Mesothelial cell of epicardium (in vitro differentiated cells): ENCODE data around the gene WDR7. TPM values are rescaled to one million over a fixed set of nuclear protein-coding genes. Genes with fewer than 3 reads are reported as not detected.

Experiments
- DNase-seq, 2 experiments: peaks; one replicate each; pipeline ENCODE4 v3.0.0; 2021; ENCODE audit warnings: low spot score in 2 of 2; ENCODE audit not compliant: unreplicated experiment in 2 of 2
- H3K27ac Mint-ChIP-seq: 2 replicates; pipeline ENCODE4 v1.8.0; 2021; ENCODE audit warnings: mixed read lengths
- H3K27me3 Mint-ChIP-seq: 2 replicates; pipeline ENCODE4 v1.8.0; 2021; ENCODE audit warnings: low read depth, mixed read lengths
- H3K36me3 Mint-ChIP-seq: 2 replicates; pipeline ENCODE4 v1.8.0; 2021; ENCODE audit warnings: mixed read lengths
- H3K4me1 Mint-ChIP-seq: 2 replicates; pipeline ENCODE4 v1.8.0; 2021; ENCODE audit warnings: mixed read lengths
- H3K4me3 Mint-ChIP-seq: 2 replicates; pipeline ENCODE4 v1.8.0; 2021; ENCODE audit warnings: mild to moderate bottlenecking, moderate library complexity, mixed read lengths
- H3K9me3 Mint-ChIP-seq: 2 replicates; pipeline ENCODE4 v1.8.0; 2021; ENCODE audit warnings: mixed read lengths
- total RNA-seq: library from RNA; stranded (reverse); gene quantifications from 3 replicates; pipeline ENCODE4 v1.2.1, GENCODE V29; 2021
- TF ChIP-seq, protein P1 (sequence below): fragments of 200-600 bp; sonication (generic); IDR thresholded peaks from one replicate; pipeline ENCODE4 v1.5.0; 2021; ENCODE audit warnings: antibody characterized with exemption; ENCODE audit not compliant: unreplicated experiment

WDR7 gene
- total RNA-seq, 1 donor from 2014 or later, result 28.0 TPM

DNA sequence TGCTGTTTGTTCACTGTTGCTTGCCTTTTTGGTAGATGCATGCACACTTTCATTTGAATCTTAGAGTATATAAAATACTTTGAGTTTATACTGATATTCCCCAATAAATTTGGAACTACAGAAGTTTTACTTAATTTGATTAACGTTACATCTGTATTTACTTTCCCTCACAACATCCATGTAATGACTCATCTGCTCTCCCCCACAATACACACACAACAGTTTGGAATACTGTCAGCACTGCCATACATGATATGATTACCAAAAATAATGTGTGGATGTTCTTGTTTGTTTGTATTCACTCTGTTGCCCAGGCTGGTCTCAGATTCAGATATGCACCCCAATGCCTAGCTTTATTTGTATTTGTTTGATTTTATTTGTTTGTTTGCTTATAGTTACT, 144.2 kb downstream of the WDR7 start:
- Mint-ChIP-seq H3K4me3 (no peak overlapping the region), H3K9me3 (no peaks in the 10 kb centered on the region), H3K27ac (no peak overlapping the region), H3K36me3 (no peaks in the 10 kb centered on the region), H3K4me1 (no peaks in the 10 kb centered on the region), H3K27me3 (no peaks in the 10 kb centered on the region)
- TF ChIP-seq, protein P1, sequence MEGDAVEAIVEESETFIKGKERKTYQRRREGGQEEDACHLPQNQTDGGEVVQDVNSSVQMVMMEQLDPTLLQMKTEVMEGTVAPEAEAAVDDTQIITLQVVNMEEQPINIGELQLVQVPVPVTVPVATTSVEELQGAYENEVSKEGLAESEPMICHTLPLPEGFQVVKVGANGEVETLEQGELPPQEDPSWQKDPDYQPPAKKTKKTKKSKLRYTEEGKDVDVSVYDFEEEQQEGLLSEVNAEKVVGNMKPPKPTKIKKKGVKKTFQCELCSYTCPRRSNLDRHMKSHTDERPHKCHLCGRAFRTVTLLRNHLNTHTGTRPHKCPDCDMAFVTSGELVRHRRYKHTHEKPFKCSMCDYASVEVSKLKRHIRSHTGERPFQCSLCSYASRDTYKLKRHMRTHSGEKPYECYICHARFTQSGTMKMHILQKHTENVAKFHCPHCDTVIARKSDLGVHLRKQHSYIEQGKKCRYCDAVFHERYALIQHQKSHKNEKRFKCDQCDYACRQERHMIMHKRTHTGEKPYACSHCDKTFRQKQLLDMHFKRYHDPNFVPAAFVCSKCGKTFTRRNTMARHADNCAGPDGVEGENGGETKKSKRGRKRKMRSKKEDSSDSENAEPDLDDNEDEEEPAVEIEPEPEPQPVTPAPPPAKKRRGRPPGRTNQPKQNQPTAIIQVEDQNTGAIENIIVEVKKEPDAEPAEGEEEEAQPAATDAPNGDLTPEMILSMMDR, result no peak
- DNase-seq, result no peak

DNA sequence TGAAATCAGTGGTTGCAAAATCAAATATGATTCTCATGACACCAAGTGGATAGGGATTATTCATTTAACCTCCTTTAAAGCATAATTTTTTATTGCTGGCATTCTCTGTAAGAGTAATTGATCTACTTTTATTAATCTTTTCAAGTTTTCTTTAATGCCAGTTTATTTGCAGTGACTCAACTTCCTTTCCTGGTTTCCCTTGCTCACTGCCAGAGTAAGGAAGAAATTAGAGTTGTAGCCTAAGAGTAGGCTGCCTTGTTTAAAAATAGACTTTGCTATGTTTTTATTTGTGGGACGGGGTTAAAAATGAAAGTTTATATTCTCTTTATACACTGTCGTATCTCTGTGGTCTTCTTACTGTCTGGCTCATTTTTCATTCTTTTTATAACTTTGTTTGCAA, 148.6 kb downstream of the WDR7 start:
- no peaks in the 10 kb centered on the region for H3K4me1 Mint-ChIP-seq
- H3K4me3 Mint-ChIP-seq, result no peak overlapping the region
- TF ChIP-seq, protein P1, result no peak
- no peak for DNase-seq
- H3K9me3 Mint-ChIP-seq, result peaks cover 4% of the 10 kb centered on the region
- H3K27me3 Mint-ChIP-seq, result no peaks in the 10 kb centered on the region
- H3K27ac Mint-ChIP-seq, result no peak overlapping the region
- no peaks in the 10 kb centered on the region for H3K36me3 Mint-ChIP-seq

DNA sequence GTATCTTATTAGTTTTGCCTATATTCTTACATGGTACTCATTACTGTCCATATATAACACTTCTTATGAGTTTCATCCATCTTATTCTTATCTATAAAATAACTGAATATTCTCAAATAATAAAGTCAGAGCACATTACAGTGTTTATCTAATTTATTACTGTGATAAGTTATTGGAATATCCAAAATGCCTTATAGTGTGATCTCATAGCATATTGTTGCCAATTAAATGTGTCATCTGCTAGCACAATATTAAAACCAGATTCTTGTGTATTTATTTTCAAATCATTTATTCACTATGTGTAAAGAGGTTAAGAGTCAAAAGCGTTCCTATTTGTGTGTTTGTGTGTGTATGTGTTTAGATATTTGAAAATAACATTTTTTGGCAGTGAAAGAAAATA, 151.9 kb downstream of the WDR7 start:
- H3K27ac Mint-ChIP-seq, result no peak overlapping the region
- H3K4me1 Mint-ChIP-seq, result no peaks in the 10 kb centered on the region
- H3K27me3 Mint-ChIP-seq, result no peaks in the 10 kb centered on the region
- no peaks in the 10 kb centered on the region for H3K36me3 Mint-ChIP-seq
- H3K4me3 Mint-ChIP-seq, result no peak overlapping the region
- no peak for DNase-seq
- TF ChIP-seq, protein P1, result no peak
- H3K9me3 Mint-ChIP-seq, result peaks cover 4% of the 10 kb centered on the region

DNA sequence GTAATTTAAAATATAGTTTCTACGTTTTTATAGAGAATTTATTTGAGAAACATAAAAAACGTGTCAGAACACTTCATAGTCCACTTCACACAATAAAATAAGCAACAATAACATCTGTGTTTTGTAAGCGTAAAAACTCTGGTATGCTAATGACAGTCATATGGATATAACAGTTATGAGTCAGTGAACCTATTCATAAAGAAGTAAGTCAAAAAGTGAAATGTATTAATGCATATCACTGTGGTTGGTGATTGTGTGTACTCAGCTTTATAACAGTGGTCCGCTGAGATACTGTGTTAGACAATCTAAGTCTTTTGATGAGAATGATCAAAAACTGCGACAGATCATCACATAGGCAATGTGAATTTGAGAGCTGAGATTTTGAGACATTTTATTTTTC, 153.2 kb downstream of the WDR7 start:
- no peak overlapping the region for H3K4me3 Mint-ChIP-seq
- DNase-seq, result no peak
- no peak overlapping the region for H3K27ac Mint-ChIP-seq
- H3K36me3 Mint-ChIP-seq, result no peaks in the 10 kb centered on the region
- TF ChIP-seq, protein P1, result no peak
- no peaks in the 10 kb centered on the region for H3K4me1 Mint-ChIP-seq
- peaks cover 4% of the 10 kb centered on the region for H3K9me3 Mint-ChIP-seq
- no peaks in the 10 kb centered on the region for H3K27me3 Mint-ChIP-seq

DNA sequence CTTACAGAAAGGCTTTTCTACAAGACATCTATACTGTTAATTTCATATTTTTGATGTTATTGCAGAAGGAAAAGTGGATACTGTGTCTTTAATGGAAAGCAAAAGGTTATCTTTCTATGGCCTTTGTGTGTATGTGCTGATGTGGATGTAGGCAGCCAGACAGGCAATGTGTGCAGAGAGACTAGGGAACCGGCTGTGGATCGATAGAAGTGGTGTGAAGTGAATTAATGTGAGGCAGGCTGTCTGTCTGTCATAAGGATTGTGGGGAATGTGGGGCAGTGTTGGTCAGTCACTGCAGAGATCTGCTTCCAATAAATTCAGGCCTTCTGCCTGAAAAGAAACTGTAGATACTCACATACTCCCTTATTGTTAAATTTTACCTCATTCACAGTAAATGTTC, 156.7 kb downstream of the WDR7 start:
- no peaks in the 10 kb centered on the region for H3K9me3 Mint-ChIP-seq
- H3K36me3 Mint-ChIP-seq, result no peaks in the 10 kb centered on the region
- H3K27me3 Mint-ChIP-seq, result no peaks in the 10 kb centered on the region
- TF ChIP-seq, protein P1, result no peak
- H3K27ac Mint-ChIP-seq, result no peak overlapping the region
- H3K4me1 Mint-ChIP-seq, result no peaks in the 10 kb centered on the region
- no peak for DNase-seq
- no peak overlapping the region for H3K4me3 Mint-ChIP-seq

DNA sequence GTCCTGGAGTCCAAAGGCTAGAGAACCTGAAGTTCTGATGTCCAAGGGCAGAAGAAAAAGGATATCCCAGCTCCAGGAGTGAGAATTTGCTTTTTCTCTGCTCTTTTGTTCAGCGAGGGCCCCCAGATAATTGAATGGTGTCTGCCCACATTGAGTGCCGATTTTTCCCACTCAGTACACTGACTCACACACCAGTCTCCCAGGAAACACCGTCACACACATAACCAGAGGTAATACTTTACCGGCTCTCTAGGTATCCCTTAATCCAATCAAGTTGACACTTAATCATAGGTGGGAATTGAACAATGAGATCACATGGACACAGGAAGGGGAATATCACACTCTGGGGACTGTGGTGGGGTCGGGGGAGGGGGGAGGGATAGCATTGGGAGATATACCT, 161.5 kb downstream of the WDR7 start:
- H3K36me3 Mint-ChIP-seq, result no peaks in the 10 kb centered on the region
- no peaks in the 10 kb centered on the region for H3K4me1 Mint-ChIP-seq
- DNase-seq, result no peak
- TF ChIP-seq, protein P1, result no peak
- no peaks in the 10 kb centered on the region for H3K27me3 Mint-ChIP-seq
- no peaks in the 10 kb centered on the region for H3K9me3 Mint-ChIP-seq
- no peak overlapping the region for H3K27ac Mint-ChIP-seq
- no peak overlapping the region for H3K4me3 Mint-ChIP-seq
